HL-60 (cell line): Measurements from ENCODE around the gene DHRS12.

Experiments used
- GABPA ChIP-seq: IDR thresholded peaks from 2 replicates; pipeline ENCODE4 v1.6.1; 2012; ENCODE audit warnings: low read depth
- POLR2AphosphoS5 ChIP-seq: IDR thresholded peaks from 2 replicates; pipeline ENCODE4 v1.6.1; 2012; ENCODE audit warnings: low read depth
- TF ChIP-seq, protein P1 (sequence below): IDR thresholded peaks from one replicate; pipeline ENCODE4 v1.5.1; 2011; ENCODE audit warnings: low read length, control low read depth, inconsistent platforms; ENCODE audit not compliant: insufficient read depth
- TF ChIP-seq, protein P2 (sequence below): IDR thresholded peaks from 2 replicates; pipeline ENCODE4 v1.6.1; 2012; ENCODE audit warnings: low read depth; ENCODE audit not compliant: insufficient replicate concordance

DNA sequence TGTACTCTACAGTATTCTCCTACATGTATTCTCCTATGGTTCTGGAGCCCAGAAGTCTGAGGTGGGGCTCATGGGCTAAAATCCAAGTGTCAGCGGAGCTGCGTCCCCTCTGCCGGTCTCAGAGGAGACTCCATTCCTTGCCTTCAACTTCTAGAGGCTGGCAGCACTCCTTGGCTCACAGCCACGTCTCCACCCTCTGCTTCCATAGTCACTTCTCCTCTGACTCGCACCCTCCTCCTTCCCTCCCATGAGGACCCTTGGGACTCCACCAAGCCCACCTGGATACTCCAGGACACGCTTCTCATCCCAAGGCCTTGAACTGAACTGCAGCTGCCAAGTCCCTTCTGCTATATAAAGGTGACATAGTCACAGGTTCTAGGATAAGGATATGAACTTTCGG lies 27.8 kb downstream of the DHRS12 start:
- TF ChIP-seq, protein P1, sequence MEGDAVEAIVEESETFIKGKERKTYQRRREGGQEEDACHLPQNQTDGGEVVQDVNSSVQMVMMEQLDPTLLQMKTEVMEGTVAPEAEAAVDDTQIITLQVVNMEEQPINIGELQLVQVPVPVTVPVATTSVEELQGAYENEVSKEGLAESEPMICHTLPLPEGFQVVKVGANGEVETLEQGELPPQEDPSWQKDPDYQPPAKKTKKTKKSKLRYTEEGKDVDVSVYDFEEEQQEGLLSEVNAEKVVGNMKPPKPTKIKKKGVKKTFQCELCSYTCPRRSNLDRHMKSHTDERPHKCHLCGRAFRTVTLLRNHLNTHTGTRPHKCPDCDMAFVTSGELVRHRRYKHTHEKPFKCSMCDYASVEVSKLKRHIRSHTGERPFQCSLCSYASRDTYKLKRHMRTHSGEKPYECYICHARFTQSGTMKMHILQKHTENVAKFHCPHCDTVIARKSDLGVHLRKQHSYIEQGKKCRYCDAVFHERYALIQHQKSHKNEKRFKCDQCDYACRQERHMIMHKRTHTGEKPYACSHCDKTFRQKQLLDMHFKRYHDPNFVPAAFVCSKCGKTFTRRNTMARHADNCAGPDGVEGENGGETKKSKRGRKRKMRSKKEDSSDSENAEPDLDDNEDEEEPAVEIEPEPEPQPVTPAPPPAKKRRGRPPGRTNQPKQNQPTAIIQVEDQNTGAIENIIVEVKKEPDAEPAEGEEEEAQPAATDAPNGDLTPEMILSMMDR: no peak
- TF ChIP-seq POLR2AphosphoS5: no peak
- TF ChIP-seq GABPA: no peak
- TF ChIP-seq, protein P2, sequence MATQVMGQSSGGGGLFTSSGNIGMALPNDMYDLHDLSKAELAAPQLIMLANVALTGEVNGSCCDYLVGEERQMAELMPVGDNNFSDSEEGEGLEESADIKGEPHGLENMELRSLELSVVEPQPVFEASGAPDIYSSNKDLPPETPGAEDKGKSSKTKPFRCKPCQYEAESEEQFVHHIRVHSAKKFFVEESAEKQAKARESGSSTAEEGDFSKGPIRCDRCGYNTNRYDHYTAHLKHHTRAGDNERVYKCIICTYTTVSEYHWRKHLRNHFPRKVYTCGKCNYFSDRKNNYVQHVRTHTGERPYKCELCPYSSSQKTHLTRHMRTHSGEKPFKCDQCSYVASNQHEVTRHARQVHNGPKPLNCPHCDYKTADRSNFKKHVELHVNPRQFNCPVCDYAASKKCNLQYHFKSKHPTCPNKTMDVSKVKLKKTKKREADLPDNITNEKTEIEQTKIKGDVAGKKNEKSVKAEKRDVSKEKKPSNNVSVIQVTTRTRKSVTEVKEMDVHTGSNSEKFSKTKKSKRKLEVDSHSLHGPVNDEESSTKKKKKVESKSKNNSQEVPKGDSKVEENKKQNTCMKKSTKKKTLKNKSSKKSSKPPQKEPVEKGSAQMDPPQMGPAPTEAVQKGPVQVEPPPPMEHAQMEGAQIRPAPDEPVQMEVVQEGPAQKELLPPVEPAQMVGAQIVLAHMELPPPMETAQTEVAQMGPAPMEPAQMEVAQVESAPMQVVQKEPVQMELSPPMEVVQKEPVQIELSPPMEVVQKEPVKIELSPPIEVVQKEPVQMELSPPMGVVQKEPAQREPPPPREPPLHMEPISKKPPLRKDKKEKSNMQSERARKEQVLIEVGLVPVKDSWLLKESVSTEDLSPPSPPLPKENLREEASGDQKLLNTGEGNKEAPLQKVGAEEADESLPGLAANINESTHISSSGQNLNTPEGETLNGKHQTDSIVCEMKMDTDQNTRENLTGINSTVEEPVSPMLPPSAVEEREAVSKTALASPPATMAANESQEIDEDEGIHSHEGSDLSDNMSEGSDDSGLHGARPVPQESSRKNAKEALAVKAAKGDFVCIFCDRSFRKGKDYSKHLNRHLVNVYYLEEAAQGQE: no peak
